Naive thymus-derived CD4-positive, alpha-beta T cell (primary cell): ENCODE measurements around the gene THAP7. TPM values are rescaled to one million over a fixed set of nuclear protein-coding genes. Genes with fewer than 3 reads are reported as not detected.
A peak's percentile ranks its signal among the peaks of the same experiment; 100 is the strongest.

Experiments used
- ATAC-seq: fragments of 150-1000 bp; cut with Tn5 transposase; 2 replicates; pipeline ENCODE4 v1.10.0; 2021; ENCODE audit warnings: mild to moderate bottlenecking, moderate library complexity
- CTCF ChIA-PET: fragments of 350-600 bp; sonication (Branson Sonifier 250); formaldehyde crosslinking; loops from one replicate; lab custom pipeline; 2021; ENCODE audit warnings: antibody characterized with exemption; lab: Charles Lee
- POLR2A ChIA-PET: fragments of 350-600 bp; sonication (Branson Sonifier 250); formaldehyde crosslinking; loops from one replicate; lab custom pipeline; 2021; ENCODE audit warnings: antibody characterized with exemption, inconsistent platforms; lab: Charles Lee
- DNase-seq, 9 donors: peaks; one replicate each; pipeline versions ENCODE4 v3.0.0 to v3.0.0-alpha.2; 2020 to 2022; ENCODE audit warnings: mixed read lengths in 1 of 9
- H3K27ac ChIP-seq: one replicate; pipeline ENCODE4 v1.7.0; 2013; ENCODE audit warnings: mild to moderate bottlenecking, low read depth, low read length, moderate library complexity
- H3K27me3 ChIP-seq, 2 donors: one replicate each; pipeline ENCODE4 v1.7.0; 2013; ENCODE audit warnings: low read length in 2 of 2, mild to moderate bottlenecking in 2 of 2, moderate library complexity in 2 of 2; ENCODE audit not compliant: control insufficient read depth in 2 of 2, insufficient read depth in 2 of 2
- H3K36me3 ChIP-seq, 3 experiments: 1 replicate in 2 of 3; 2 replicates in 1 of 3; pipeline ENCODE4 v1.7.0; 2013; ENCODE audit warnings: low read length in 3 of 3, mild to moderate bottlenecking in 3 of 3, moderate library complexity in 1 of 3; ENCODE audit not compliant: insufficient read depth in 3 of 3, control insufficient read depth in 2 of 3
- H3K4me1 ChIP-seq, 2 donors: one replicate each; pipeline ENCODE4 v1.7.0; 2013; ENCODE audit warnings: low read length in 2 of 2, mild to moderate bottlenecking in 2 of 2, moderate library complexity in 1 of 2; ENCODE audit not compliant: control insufficient read depth in 2 of 2, insufficient read depth in 2 of 2
- H3K4me3 ChIP-seq: 2 replicates; pipeline ENCODE4 v1.7.0; 2013; ENCODE audit warnings: mild to moderate bottlenecking, low read length
- H3K9me3 ChIP-seq, 3 experiments: 1 replicate in 2 of 3; 2 replicates in 1 of 3; pipeline ENCODE4 v1.7.0; 2013; ENCODE audit warnings: low read length in 3 of 3; ENCODE audit not compliant: control insufficient read depth in 2 of 3
- H3K27ac Mint-ChIP-seq, 9 donors: one replicate each; pipeline ENCODE4 v1.8.0; 2020 to 2022; ENCODE audit warnings: mixed read lengths in 9 of 9, mild to moderate bottlenecking in 8 of 9, moderate library complexity in 5 of 9, inconsistent platforms in 2 of 9
- H3K27me3 Mint-ChIP-seq, 5 donors: one replicate each; pipeline ENCODE4 v1.8.0; 2021 to 2022; ENCODE audit warnings: mixed read lengths in 5 of 5, mild to moderate bottlenecking in 1 of 5
- H3K36me3 Mint-ChIP-seq, 5 donors: one replicate each; pipeline ENCODE4 v1.8.0; 2020 to 2022; ENCODE audit warnings: mixed read lengths in 5 of 5, mild to moderate bottlenecking in 3 of 5, inconsistent platforms in 1 of 5
- H3K4me1 Mint-ChIP-seq, 7 donors: one replicate each; pipeline ENCODE4 v1.8.0; 2020 to 2022; ENCODE audit warnings: mixed read lengths in 7 of 7, mild to moderate bottlenecking in 3 of 7, inconsistent platforms in 1 of 7
- H3K4me3 Mint-ChIP-seq, 10 donors: one replicate each; pipeline ENCODE4 v1.8.0; 2020 to 2022; ENCODE audit warnings: mild to moderate bottlenecking in 10 of 10, mixed read lengths in 10 of 10, moderate library complexity in 6 of 10, inconsistent platforms in 2 of 10
- H3K9me3 Mint-ChIP-seq, 11 donors: one replicate each; pipeline ENCODE4 v1.8.0; 2020 to 2022; ENCODE audit warnings: mixed read lengths in 11 of 11, mild to moderate bottlenecking in 4 of 11, inconsistent platforms in 1 of 11, moderate library complexity in 1 of 11
- intact Hi-C, 2 donors: fragments of 100-400 bp; cut with micrococcal nuclease; formaldehyde crosslinking; loops; one replicate each; pipeline ENCODE4 v1.15.1; 2023
- polyA plus RNA-seq, 2 donors: library from polyadenylated mRNA; unstranded; fragments of 300-500 nt; fragmentation: Illumina TruSeq; gene quantifications; one replicate each; pipeline ENCODE4 v1.2.3, GENCODE V29; 2021
- total RNA-seq, 6 experiments: library from RNA in 5 of 6; stranded (reverse) in 5 of 6; gene quantifications; 1 replicate in 5 of 6; 2 replicates in 1 of 6; pipeline ENCODE4 v1.2.3 and lab custom pipeline; 2021 to 2026

Gene THAP7
- total and polyA plus RNA-seq, 7 experiments from 2014 or later, result 25.8 to 73.3 (median 64.7) TPM

DNA sequence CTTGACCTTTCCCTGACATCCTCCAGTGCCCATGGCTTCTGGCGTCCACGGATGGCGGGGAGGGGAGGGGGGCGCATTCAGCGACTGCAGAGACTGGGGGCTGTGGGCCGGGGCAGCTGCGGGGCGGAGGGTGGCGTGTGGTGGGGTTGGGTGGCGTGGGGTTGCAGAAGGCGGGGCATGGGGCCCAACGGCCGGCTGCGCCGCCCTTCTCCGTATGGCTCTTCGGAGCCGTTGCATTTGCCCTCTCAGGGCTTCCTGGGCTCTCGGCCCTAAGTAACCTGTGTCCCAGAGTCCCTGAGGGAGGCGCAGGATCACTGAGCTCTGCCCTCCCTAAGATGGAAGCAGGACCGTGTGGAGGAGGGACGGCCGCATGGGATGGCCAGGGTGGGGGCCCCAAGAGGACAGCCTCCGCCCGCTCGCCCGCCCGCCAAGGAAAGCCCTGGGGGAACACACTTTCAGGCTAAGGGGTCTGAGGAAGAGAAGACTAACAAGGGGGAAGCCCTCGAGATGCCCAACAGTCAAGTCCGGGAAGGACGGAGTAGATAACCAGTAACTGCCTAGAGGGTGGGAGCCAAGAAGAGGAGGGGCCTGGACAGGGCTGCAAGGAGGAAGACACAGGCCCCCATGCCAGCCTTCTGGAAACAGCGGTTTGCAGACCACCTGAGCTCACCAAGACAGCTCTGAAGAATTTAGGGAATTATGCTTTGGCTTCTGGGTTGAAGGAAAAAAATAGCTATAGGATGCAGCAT, 44.1 kb downstream of the THAP7 start:
- CTCF ChIA-PET, result no interaction called here
- Histone ChIP-seq H3K9me3 (no peaks in the 10 kb centered on the region), H3K4me3 (no peak overlapping the region), H3K4me1 (peaks cover 3 to 6% of the 10 kb centered on the region in 2 donors), H3K36me3 (peaks cover 0 to 10% (median 0%) of the 10 kb centered on the region in 3 experiments), H3K27me3 (peaks cover 0 to 9% of the 10 kb centered on the region in 2 donors), H3K27ac (no peak overlapping the region)
- DNase-seq, result no peak
- Mint-ChIP-seq H3K27ac (no peak overlapping the region), H3K9me3 (peaks cover 0 to 1% (median 0%) of the 10 kb centered on the region in 11 donors), H3K4me1 (peaks cover 0 to 16% (median 13%) of the 10 kb centered on the region in 7 donors), H3K36me3 (peaks cover 0 to 8% (median 7%) of the 10 kb centered on the region in 5 donors), H3K27me3 (peaks cover 18 to 27% (median 20%) of the 10 kb centered on the region in 5 donors), H3K4me3 (peak overlapping the region; percentile 21 to 73 (median 64))
- POLR2A ChIA-PET, result interaction anchor here (1.3 kb wide), 1 partner anchor 10 kb away, joined by 6 read pairs; the partner anchor contains the start of gene AIFM3
- intact Hi-C loops, result no loop called here
- peak; percentile 55 for ATAC-seq

DNA sequence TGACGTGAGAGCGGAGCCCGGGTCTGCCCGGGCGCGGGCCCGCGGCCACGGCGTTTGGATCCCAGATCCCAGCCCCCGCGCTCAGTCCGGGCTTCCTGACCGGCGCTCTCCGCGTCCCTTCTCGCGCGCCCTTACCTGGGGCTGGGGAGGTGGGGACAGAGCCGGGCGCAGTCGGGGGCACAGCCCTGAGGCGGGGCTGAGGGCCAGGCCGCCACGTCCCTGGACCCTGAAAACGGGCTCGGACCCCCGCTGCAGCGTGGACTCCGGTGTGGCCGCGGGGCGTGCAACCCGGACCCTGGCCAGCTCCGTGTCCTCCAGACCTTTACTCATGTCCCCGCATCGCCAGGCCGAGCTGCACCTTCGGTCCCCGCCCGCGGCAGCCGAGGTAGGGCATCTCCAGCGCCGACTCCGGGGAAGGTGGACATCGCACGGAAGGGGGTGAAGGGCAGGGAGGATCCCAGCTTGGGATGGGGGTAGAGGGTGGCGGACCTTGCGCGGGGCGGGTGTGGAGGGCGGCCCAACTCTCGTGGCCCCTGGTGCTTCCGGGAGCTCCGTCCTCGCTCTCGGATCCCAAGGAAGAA, 44.7 kb downstream of the THAP7 start:
- Mint-ChIP-seq H3K4me1 (peaks cover 0 to 15% (median 13%) of the 10 kb centered on the region in 7 donors), H3K36me3 (peaks cover 5 to 14% (median 8%) of the 10 kb centered on the region in 5 donors), H3K27me3 (peaks cover 18 to 27% (median 20%) of the 10 kb centered on the region in 5 donors), H3K27ac (no peak overlapping the region), H3K4me3 (peak overlapping the region in 7 of 10 donors; percentile 51 to 73 (median 66)), H3K9me3 (peaks cover 0 to 3% (median 0%) of the 10 kb centered on the region in 11 donors)
- DNase-seq, result no peak
- no peaks in the 10 kb centered on the region for H3K9me3 ChIP-seq
- POLR2A ChIA-PET, result no interaction called here
- peaks cover 3 to 6% of the 10 kb centered on the region in 2 donors for H3K4me1 ChIP-seq
- intact Hi-C loops, result no loop called here
- H3K4me3 ChIP-seq, result no peak overlapping the region
- H3K27me3 ChIP-seq, result peaks cover 0 to 9% of the 10 kb centered on the region in 2 donors
- CTCF ChIA-PET, result no interaction called here
- ATAC-seq, result peak; percentile 26
- peaks cover 0 to 17% (median 0%) of the 10 kb centered on the region in 3 experiments for H3K36me3 ChIP-seq
- H3K27ac ChIP-seq, result no peak overlapping the region

DNA sequence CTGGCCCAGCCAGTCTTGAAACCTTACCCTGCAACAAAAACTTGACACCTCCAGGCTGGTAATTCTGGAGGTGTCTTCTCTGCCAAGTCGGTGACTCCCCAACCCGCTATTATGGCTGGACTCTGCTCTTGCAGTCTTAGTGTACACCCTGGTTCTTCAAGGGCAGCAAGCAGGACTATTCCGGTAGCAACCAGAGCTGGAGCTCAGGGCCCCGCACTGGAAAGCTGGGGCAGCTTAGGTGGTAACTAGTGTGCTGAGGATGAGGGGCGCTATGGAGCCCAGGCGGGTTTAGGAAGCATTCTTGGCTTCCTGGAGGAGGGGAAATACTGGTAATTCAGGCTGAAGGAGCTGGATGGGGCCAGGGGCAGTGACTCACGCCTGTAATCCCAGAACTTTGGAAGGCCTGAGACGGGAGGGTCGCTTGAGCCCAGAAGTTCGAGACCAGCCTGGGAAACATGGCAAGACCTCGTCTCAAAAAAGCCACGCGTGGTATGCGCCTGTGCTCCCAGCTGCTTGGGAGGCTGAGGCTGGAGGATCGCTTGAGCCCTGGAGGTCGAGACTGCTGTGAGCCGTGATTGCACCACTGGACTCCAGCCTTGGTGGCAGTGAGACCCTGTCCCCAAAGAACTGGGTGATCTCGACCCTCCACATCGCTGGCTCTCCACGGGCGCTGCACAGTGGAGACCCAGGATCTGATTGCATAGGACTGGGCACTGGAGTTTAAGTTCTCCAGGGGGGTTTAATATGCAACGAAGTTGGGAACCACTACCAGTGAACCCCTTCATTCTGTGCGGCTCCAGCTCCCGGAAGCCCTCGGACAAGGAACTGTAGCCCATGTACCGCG, 45.4 kb downstream of the THAP7 start:
- H3K27me3 Mint-ChIP-seq, result peaks cover 18 to 27% (median 20%) of the 10 kb centered on the region in 5 donors
- no peaks in the 10 kb centered on the region for H3K9me3 ChIP-seq
- ChIA-PET CTCF (no interaction called here), POLR2A (no interaction called here)
- peaks cover 0 to 24% (median 0%) of the 10 kb centered on the region in 3 experiments for H3K36me3 ChIP-seq
- H3K4me1 ChIP-seq, result peaks cover 3 to 6% of the 10 kb centered on the region in 2 donors
- ATAC-seq (peak; percentile 30), DNase-seq (no peak)
- peak overlapping the region in 8 of 10 donors; percentile 51 to 73 (median 58) for H3K4me3 Mint-ChIP-seq
- H3K27ac Mint-ChIP-seq, result no peak overlapping the region
- H3K27me3 ChIP-seq, result peaks cover 0 to 9% of the 10 kb centered on the region in 2 donors
- no peak overlapping the region for H3K27ac ChIP-seq
- H3K4me3 ChIP-seq, result no peak overlapping the region
- H3K9me3 Mint-ChIP-seq, result peaks cover 0 to 2% (median 0%) of the 10 kb centered on the region in 11 donors
- intact Hi-C loops, result no loop called here
- H3K36me3 Mint-ChIP-seq, result peaks cover 6 to 14% (median 8%) of the 10 kb centered on the region in 5 donors
- H3K4me1 Mint-ChIP-seq, result peaks cover 0 to 13% (median 9%) of the 10 kb centered on the region in 7 donors

DNA sequence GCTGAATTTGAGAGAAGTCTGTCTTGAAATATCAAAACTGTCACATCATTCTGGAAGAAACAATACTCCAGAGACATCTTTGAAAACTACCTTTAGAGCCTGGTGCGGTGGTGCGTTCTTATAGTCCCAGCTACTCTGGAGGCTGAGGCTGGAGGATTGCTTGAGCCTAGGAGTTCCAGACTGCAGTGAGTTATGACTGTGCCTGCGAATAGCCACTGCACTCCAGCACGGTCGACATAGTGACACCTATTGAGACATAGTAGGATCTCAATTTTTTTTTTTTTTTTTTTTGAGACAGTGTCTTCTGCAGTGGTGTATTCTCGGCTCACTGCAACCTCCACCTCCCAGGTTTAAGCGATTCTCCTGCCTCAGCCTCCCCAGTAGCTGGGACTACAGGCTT, 46.4 kb downstream of the THAP7 start:
- peaks cover 0 to 2% (median 0%) of the 10 kb centered on the region in 11 donors for H3K9me3 Mint-ChIP-seq
- DNase-seq, result no peak
- Histone ChIP-seq H3K36me3 (peaks cover 0 to 33% (median 0%) of the 10 kb centered on the region in 3 experiments), H3K27me3 (peaks cover 0 to 9% of the 10 kb centered on the region in 2 donors), H3K27ac (no peak overlapping the region), H3K9me3 (no peaks in the 10 kb centered on the region), H3K4me3 (no peak overlapping the region), H3K4me1 (peaks cover 3 to 6% of the 10 kb centered on the region in 2 donors)
- H3K27me3 Mint-ChIP-seq, result peaks cover 17 to 27% (median 18%) of the 10 kb centered on the region in 5 donors
- no peak for ATAC-seq
- no peak overlapping the region for H3K27ac Mint-ChIP-seq
- ChIA-PET POLR2A (no interaction called here), CTCF (no interaction called here)
- H3K4me3 Mint-ChIP-seq, result no peak overlapping the region
- H3K36me3 Mint-ChIP-seq, result peaks cover 6 to 19% (median 8%) of the 10 kb centered on the region in 5 donors
- intact Hi-C loops, result no loop called here
- peaks cover 0 to 13% (median 9%) of the 10 kb centered on the region in 7 donors for H3K4me1 Mint-ChIP-seq

DNA sequence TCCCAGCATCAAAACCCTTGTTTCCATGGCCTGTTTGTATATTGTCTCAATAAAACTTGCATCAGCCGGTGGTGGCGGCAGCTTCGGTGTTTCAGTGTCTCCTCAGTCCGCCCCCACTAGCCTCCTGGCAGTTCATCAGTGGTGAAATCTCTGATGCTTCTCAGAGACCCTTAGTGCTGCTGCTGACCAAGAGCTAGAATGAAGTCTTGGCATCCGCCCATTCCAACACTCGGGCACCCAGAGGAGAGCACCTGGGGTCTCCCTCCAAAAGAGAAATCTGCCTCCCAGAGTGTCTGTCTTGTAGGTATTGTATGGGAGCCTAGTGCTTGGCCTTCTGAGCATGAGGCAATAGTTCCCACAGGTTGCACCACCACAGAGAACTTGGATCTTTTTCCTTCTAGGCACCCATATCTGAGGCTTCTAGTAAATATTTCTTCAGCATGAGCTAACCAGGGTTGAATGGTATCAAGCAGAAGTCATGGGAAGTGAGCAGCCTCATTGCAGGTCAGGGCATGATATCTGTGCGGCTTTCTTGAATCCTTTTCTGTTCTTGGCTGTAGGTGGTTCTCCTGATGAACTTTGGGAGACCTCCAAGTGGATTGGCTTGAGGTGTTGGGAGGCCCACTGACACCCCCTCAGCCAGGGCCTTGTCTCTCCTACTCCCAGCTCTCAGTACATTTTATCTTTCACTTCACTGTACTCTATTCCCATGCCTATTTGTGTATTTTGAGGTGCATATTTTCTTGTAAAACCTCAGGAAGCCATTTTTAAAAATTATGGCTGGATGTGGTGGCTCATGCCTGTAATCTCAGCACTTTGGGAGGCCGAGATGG, 48.0 kb downstream of the THAP7 start:
- H3K36me3 Mint-ChIP-seq, result peaks cover 10 to 30% (median 15%) of the 10 kb centered on the region in 5 donors
- H3K4me1 ChIP-seq, result peaks cover 3 to 15% of the 10 kb centered on the region in 2 donors
- no peak overlapping the region for H3K27ac Mint-ChIP-seq
- ATAC-seq, result no peak
- no peak for DNase-seq
- peaks cover 13 to 26% (median 20%) of the 10 kb centered on the region in 7 donors for H3K4me1 Mint-ChIP-seq
- no peak overlapping the region for H3K27ac ChIP-seq
- H3K27me3 Mint-ChIP-seq, result peaks cover 9 to 24% (median 15%) of the 10 kb centered on the region in 5 donors
- no peaks in the 10 kb centered on the region for H3K9me3 ChIP-seq
- no peak overlapping the region for H3K4me3 Mint-ChIP-seq
- H3K27me3 ChIP-seq, result peaks cover 0 to 9% of the 10 kb centered on the region in 2 donors
- CTCF ChIA-PET, result no interaction called here
- peaks cover 0 to 49% (median 7%) of the 10 kb centered on the region in 3 experiments for H3K36me3 ChIP-seq
- intact Hi-C loops, result no loop called here
- H3K4me3 ChIP-seq, result no peak overlapping the region
- POLR2A ChIA-PET, result no interaction called here
- H3K9me3 Mint-ChIP-seq, result peaks cover 0 to 2% (median 0%) of the 10 kb centered on the region in 11 donors
